K562 (cell line): ENCODE results near the gene BCR. TPM values are rescaled to one million over a fixed set of nuclear protein-coding genes. Genes with fewer than 3 reads are reported as not detected.

Experiments
- ATAC-seq: fragments of 200-7000 bp; cut with Tn5 transposase; 3 replicates; pipeline ENCODE4 v1.9.1; 2020; ENCODE audit warnings: moderate library complexity
- BruUV-seq: library from RNA; stranded (reverse); fragments of 400-500 nt; replicated peaks from 2 replicates; lab custom pipeline; 2021; lab: Mats Ljungman, UMichigan
- CTCF ChIA-PET: fragments of 300-600 bp; formaldehyde crosslinking; extraction: SDS; loops from one replicate; lab custom pipeline; 2021; ENCODE audit warnings: low intra/inter-chr PET ratio; lab: Yijun Ruan, JAX
- POLR2A ChIA-PET: fragments of 300-600, 350-650 bp; sonication (Branson Sonifier 250); formaldehyde crosslinking; extraction: SDS; loops from one replicate; lab custom pipeline; 2021; ENCODE audit warnings: antibody characterized with exemption, inconsistent platforms; lab: Yijun Ruan, JAX
- DNase-seq, 4 experiments: peaks; one replicate each; pipeline versions ENCODE4 v3.0.0 to v3.0.0-alpha.2; 2011 to 2018; ENCODE audit warnings: low spot score in 3 of 4, mixed read lengths in 3 of 4; ENCODE audit errors: extremely low read depth in 1 of 4
- FAIRE-seq: peaks from 2 replicates; lab custom pipeline; 2011; peaks lifted over from hg19 to GRCh38; lab: Jason Lieb, UNC
- H2AFZ ChIP-seq: 2 replicates; pipeline ENCODE4 v1.6.0; 2011; ENCODE audit warnings: low read depth, low read length, control low read depth, inconsistent platforms
- H3K27ac ChIP-seq: fragments of 200-600 bp; 3 replicates; pipeline ENCODE4 v1.8.0; 2011; ENCODE audit warnings: low read depth, mild to moderate bottlenecking, control low read depth, inconsistent platforms, low read length, moderate library complexity, mixed read lengths; ENCODE audit errors: extremely low read depth
- H3K27me3 ChIP-seq, 2 experiments: fragments of 300-600 bp in 1 of 2; 2 replicates in 1 of 2; 3 replicates in 1 of 2; pipeline versions ENCODE4 v1.6.0 to v1.8.0; 2011; ENCODE audit warnings: inconsistent platforms in 2 of 2, low read length in 2 of 2, mild to moderate bottlenecking in 1 of 2, mixed read lengths in 1 of 2, moderate library complexity in 1 of 2; ENCODE audit not compliant: control insufficient read depth in 2 of 2, insufficient read depth in 2 of 2
- H3K36me3 ChIP-seq: fragments of 300-600 bp; 3 replicates; pipeline ENCODE4 v1.8.0; 2011; ENCODE audit warnings: mild to moderate bottlenecking, low read length, inconsistent platforms; ENCODE audit not compliant: control insufficient read depth, insufficient read depth
- H3K4me1 ChIP-seq, 2 experiments: fragments of 200-600 bp in 1 of 2; replicated peaks in 1 of 2; 2 replicates in 1 of 2; 3 replicates in 1 of 2; pipeline versions ENCODE4 v1.5.1 to v1.8.0; 2011; ENCODE audit warnings: inconsistent platforms in 2 of 2, low read length in 2 of 2, mild to moderate bottlenecking in 1 of 2, mixed read lengths in 1 of 2, moderate library complexity in 1 of 2; ENCODE audit not compliant: control insufficient read depth in 2 of 2, insufficient read depth in 2 of 2
- H3K4me2 ChIP-seq: 2 replicates; pipeline ENCODE4 v1.6.1; 2011; ENCODE audit warnings: low read length, control low read depth, inconsistent platforms, mixed read lengths; ENCODE audit not compliant: insufficient read depth
- H3K4me3 ChIP-seq: fragments of 200-600 bp; sonication (generic), shearing (Covaris generic); 2 replicates; pipeline ENCODE4 v1.5.1; 2016; ENCODE audit warnings: control low read depth, inconsistent platforms
- H3K79me2 ChIP-seq: fragments of 200-600 bp; 3 replicates; pipeline ENCODE4 v1.8.0; 2011; ENCODE audit warnings: low read length, inconsistent platforms; ENCODE audit not compliant: control insufficient read depth, insufficient read depth
- H3K9ac ChIP-seq, 2 experiments: 2 replicates each; pipeline versions ENCODE4 v1.6.0 to v1.6.1; 2011; ENCODE audit warnings: low read depth in 2 of 2, low read length in 2 of 2, control low read depth in 1 of 2, inconsistent platforms in 1 of 2, mild to moderate bottlenecking in 1 of 2, mixed read lengths in 1 of 2; ENCODE audit not compliant: insufficient read depth in 1 of 2
- H3K9me1 ChIP-seq: one replicate; pipeline ENCODE4 v1.6.0; 2011; ENCODE audit warnings: inconsistent platforms, mild to moderate bottlenecking, low read length, moderate library complexity; ENCODE audit not compliant: control insufficient read depth, insufficient read depth
- H3K9me3 ChIP-seq: replicated peaks from 2 replicates; pipeline ENCODE4 v1.5.1; 2011; ENCODE audit warnings: low read depth, low read length, inconsistent platforms; ENCODE audit not compliant: control insufficient read depth, insufficient read depth
- H4K20me1 ChIP-seq: replicated peaks from 2 replicates; pipeline ENCODE4 v1.6.1; 2011; ENCODE audit warnings: low read length, inconsistent platforms, mixed read lengths; ENCODE audit not compliant: control insufficient read depth, insufficient read depth
- BRF2 ChIP-seq: IDR thresholded peaks from 3 replicates; pipeline ENCODE4 v1.6.1; 2011; ENCODE audit warnings: borderline replicate concordance, mild to moderate bottlenecking; ENCODE audit not compliant: insufficient read length, insufficient read depth
- CREM ChIP-seq: IDR thresholded peaks from 2 replicates; pipeline ENCODE4 v1.6.1; 2014; ENCODE audit warnings: antibody characterized with exemption, low read depth
- OTX1 ChIP-seq: fragments of 450-650 bp; formaldehyde crosslinking; IDR thresholded peaks from 2 replicates; pipeline ENCODE4 v1.4.0; 2022; ENCODE audit warnings: mild to moderate bottlenecking
- PTBP1 ChIP-seq: fragments of 200-400 bp; formaldehyde crosslinking; IDR thresholded peaks from 2 replicates; pipeline ENCODE4 v1.6.1; 2017; ENCODE audit warnings: low read depth, low read length
- SETDB1 ChIP-seq: IDR thresholded peaks from one replicate; pipeline ENCODE4 v1.6.1; 2012; ENCODE audit warnings: low read length, control low read depth, inconsistent platforms
- SIRT6 ChIP-seq: IDR thresholded peaks from one replicate; pipeline ENCODE4 v1.6.1; 2012; ENCODE audit warnings: low read depth, mild to moderate bottlenecking, control low read depth, inconsistent platforms, low read length, moderate library complexity
- TAF9B ChIP-seq: fragments of 450-650 bp; IDR thresholded peaks from 2 replicates; pipeline ENCODE4 v1.6.1; 2018; ENCODE audit warnings: mild to moderate bottlenecking; ENCODE audit not compliant: partially characterized antibody
- ZNF263 ChIP-seq: sonication (generic); formaldehyde crosslinking; IDR thresholded peaks from 2 replicates; pipeline ENCODE4 v1.8.0; 2022; ENCODE audit warnings: mild to moderate bottlenecking, missing genetic modification reagents, borderline replicate concordance
- ZNF41 ChIP-seq: fragments of 250-450 bp; sonication (Bioruptor Pico); conservative IDR thresholded peaks from 2 replicates; pipeline ENCODE4 v1.4.0; 2020; ENCODE audit warnings: mild to moderate bottlenecking
- WGBS: fragments of 100-300 bp; shearing (Covaris generic); methylation state at CpG from one replicate; pipeline ENCODE4 v1.1.6; 2016; ENCODE audit warnings: low coverage, mixed read lengths; ENCODE audit not compliant: insufficient coverage; ENCODE audit errors: missing lambda C conversion rate; 5-methylcytosine and 5-hydroxymethylcytosine counted together
- in situ Hi-C: fragments of 300-500 bp; cut with MboI; formaldehyde crosslinking; loops from 4 replicates; pipeline ENCODE4 v1.15.0; 2018; ENCODE audit warnings: inconsistent platforms, mixed read lengths
- intact Hi-C: fragments of 100-400 bp; cut with micrococcal nuclease; formaldehyde crosslinking; loops from 2 replicates; pipeline ENCODE4 v1.14.2; 2022
- polyA plus RNA-seq, 8 experiments: library from polyadenylated mRNA; depleted of rRNA in 4 of 8; stranded (reverse) in 5 of 8; unstranded in 3 of 8; fragments of >200 nt; fragmentation: Nextera tagmentation in 2 of 8; fragmentation: Illumina TruSeq in 1 of 8; extraction: Ambion mirVana in 2 of 8; extraction: Trizol in 1 of 8; gene quantifications; 2 replicates each; pipeline versions ENCODE4 v1.2.1 to v1.2.3, GENCODE V29; 2011 to 2014; ENCODE audit warnings: inconsistent platforms in 1 of 8, missing spikeins in 1 of 8
- total RNA-seq, 7 experiments: library from RNA; depleted of rRNA in 6 of 7; stranded (reverse); fragments of >200 nt in 6 of 7; fragmentation: Illumina TruSeq in 2 of 7; extraction: Trizol in 2 of 7; gene quantifications; 2 replicates each; pipeline versions ENCODE4 v1.2.1 to v1.2.3, GENCODE V29; 2011 to 2021; ENCODE audit warnings: low replicate concordance in 1 of 7

BCR gene
- total and polyA plus RNA-seq, 9 of the 15 experiments (the other 6 are each of a cell fraction or from before 2014, with no cell fraction given): 0.41 to 150 (median 45.6) TPM

GRCh38 chr22:23289851-23290724, 109.8 kb downstream of the BCR start (continued):
- TF ChIP-seq BRF2: no peak
- TF ChIP-seq CREM: no peak
- no peak for TF ChIP-seq SETDB1
- no peak for TF ChIP-seq PTBP1
- TF ChIP-seq OTX1 (CRISPR knock-in tag): no peak
- no peak for TF ChIP-seq ZNF263 (CRISPR knock-in tag)

- 88% methylated on average over 13 of the region's 13 CpGs for WGBS
- no peaks in the 10 kb centered on the region for H3K27me3 ChIP-seq
- BruUV-seq: no TSS peak
- no peak overlapping the region for H3K9ac ChIP-seq
- no peak overlapping the region for H3K27ac ChIP-seq
- H3K4me3 ChIP-seq: no peak overlapping the region
- FAIRE-seq (no peak), ATAC-seq (no peak), DNase-seq (no peak)
- no peaks in the 10 kb centered on the region for H3K79me2 ChIP-seq
- H3K9me3 ChIP-seq: no peaks in the 10 kb centered on the region
- peaks cover 17% of the 10 kb centered on the region for H3K9me1 ChIP-seq
- in situ Hi-C loops (no loop called here), intact Hi-C loops (no loop called here)
- H3K36me3 ChIP-seq: peaks cover 37% of the 10 kb centered on the region; the same call in 2 of the 3 replicates
- no peak overlapping the region for H3K4me2 ChIP-seq
- ChIA-PET CTCF (no interaction called here), POLR2A (no interaction called here)
- peaks cover 0 to 15% of the 10 kb centered on the region in 2 experiments; a peak in 1 of 5 replicates for H3K4me1 ChIP-seq
- H4K20me1 ChIP-seq: peaks cover 29% of the 10 kb centered on the region
- H2AFZ ChIP-seq: no peak overlapping the region
- TF ChIP-seq TAF9B: no peak
- TF ChIP-seq SIRT6: no peak
- TF ChIP-seq ZNF41: no peak
Observed at GRCh38 chr22:23291806-23292452, 111.6 kb downstream of the BCR start.
